OCI-LY3 (cell line): ENCODE data around the gene HADHB.
"Not testable (repeated sequence)": the region's sequence is repeated elsewhere in the genome, so short reads cannot be mapped to it uniquely, and the experiment has no call there.

Experiments used
- H2AFZ ChIP-seq: fragments of 200-600, 300-600 bp; shearing (Covaris generic); 2 replicates; pipeline ENCODE4 v1.6.0; 2014; ENCODE audit warnings: antibody characterized with exemption, low read depth, low read length
- H3K27ac ChIP-seq: fragments of 200-600, 300-600 bp; sonication (generic); 2 replicates; pipeline ENCODE4 v1.5.1; 2014; ENCODE audit warnings: mild to moderate bottlenecking, low read length, moderate library complexity, mixed read lengths
- H3K27me3 ChIP-seq: fragments of 200-600, 300-600 bp; sonication (generic); 2 replicates; pipeline ENCODE4 v1.6.1; 2014; ENCODE audit warnings: low read depth, low read length, mixed read lengths
- H3K36me3 ChIP-seq: fragments of 200-600, 300-600 bp; sonication (generic); replicated peaks from 2 replicates; pipeline ENCODE3; 2014; ENCODE audit warnings: low read depth, low read length, mixed read lengths
- H3K4me1 ChIP-seq: fragments of 300-600, 200-600 bp; sonication (generic); 2 replicates; pipeline ENCODE4 v1.6.1; 2014; ENCODE audit warnings: low read length, mixed read lengths
- H3K4me2 ChIP-seq: fragments of 200-600, 300-600 bp; sonication (generic); 2 replicates; pipeline ENCODE4 v1.6.1; 2014; ENCODE audit warnings: low read length, mixed read lengths
- H3K4me3 ChIP-seq: fragments of 300-600, 200-600 bp; sonication (generic); 2 replicates; pipeline ENCODE4 v1.5.1; 2014; ENCODE audit warnings: antibody characterized with exemption, mild to moderate bottlenecking, low read length, moderate library complexity
- H3K79me2 ChIP-seq: fragments of 300-600, 200-600 bp; shearing (Covaris generic); 2 replicates; pipeline ENCODE4 v1.6.1; 2014; ENCODE audit warnings: mild to moderate bottlenecking, low read length, mixed read lengths
- H3K9ac ChIP-seq: fragments of 300-600, 200-600 bp; shearing (Covaris generic); 2 replicates; pipeline ENCODE4 v1.6.0; 2014; ENCODE audit warnings: mild to moderate bottlenecking, low read length, moderate library complexity
- H3K9me3 ChIP-seq: fragments of 200-600, 300-600 bp; shearing (Covaris generic); 2 replicates; pipeline ENCODE4 v1.6.1; 2014; ENCODE audit warnings: low read length, mixed read lengths; ENCODE audit not compliant: insufficient read depth
- H4K20me1 ChIP-seq: fragments of 200-600, 300-600 bp; sonication (generic); 2 replicates; pipeline ENCODE4 v1.6.1; 2016; ENCODE audit warnings: low read length, mixed read lengths; ENCODE audit not compliant: insufficient read depth
- CTCF ChIP-seq: fragments of 200-600, 300-600 bp; sonication (generic); IDR thresholded peaks from 2 replicates; pipeline ENCODE4 v1.5.1; 2014; ENCODE audit warnings: antibody characterized with exemption, low read length, low read depth
- EZH2phosphoT487 ChIP-seq: fragments of 200-600 bp; shearing (Covaris generic); IDR thresholded peaks from 2 replicates; pipeline ENCODE4 v1.6.1; 2018; ENCODE audit warnings: antibody characterized with exemption, mixed run types, low read depth

The HADHB gene

GRCh38 chr2:26246818-26247217 lies 2.1 kb downstream of the HADHB start:
- no peaks in the 10 kb centered on the region for H3K9me3 ChIP-seq
- peak overlapping the region; percentile 78 for H3K4me2 ChIP-seq
- no peak overlapping the region for H3K27ac ChIP-seq
- no peaks in the 10 kb centered on the region for H3K36me3 ChIP-seq
- no peaks in the 10 kb centered on the region for H4K20me1 ChIP-seq
- no peak overlapping the region for H2AFZ ChIP-seq
- no peak overlapping the region for H3K4me3 ChIP-seq
- no peak overlapping the region for H3K9ac ChIP-seq
- no peaks in the 10 kb centered on the region for H3K27me3 ChIP-seq
- H3K79me2 ChIP-seq = peaks cover 94% of the 10 kb centered on the region
- peaks cover 22% of the 10 kb centered on the region for H3K4me1 ChIP-seq
- TF ChIP-seq EZH2phosphoT487 = no peak
- TF ChIP-seq CTCF = no peak

GRCh38 chr2:26249625-26250024 lies 4.9 kb downstream of the HADHB start:
- Histone ChIP-seq H3K4me1 (peaks cover 15% of the 10 kb centered on the region), H3K9me3 (no peaks in the 10 kb centered on the region), H3K9ac (no peak overlapping the region), H3K36me3 (no peaks in the 10 kb centered on the region), H3K27ac (no peak overlapping the region), H3K4me2 (no peak overlapping the region), H2AFZ (no peak overlapping the region), H3K27me3 (no peaks in the 10 kb centered on the region), H3K4me3 (no peak overlapping the region), H3K79me2 (peaks cover 74% of the 10 kb centered on the region), H4K20me1 (no peaks in the 10 kb centered on the region)
- TF ChIP-seq EZH2phosphoT487 = no peak
- no peak for TF ChIP-seq CTCF

GRCh38 chr2:26251893-26252292 lies 7.2 kb downstream of the HADHB start:
- no peak for TF ChIP-seq EZH2phosphoT487
- TF ChIP-seq CTCF = no peak
- no peak overlapping the region for H3K4me3 ChIP-seq
- H3K4me1 ChIP-seq = peaks cover 2% of the 10 kb centered on the region
- no peaks in the 10 kb centered on the region for H3K27me3 ChIP-seq
- no peaks in the 10 kb centered on the region for H3K9me3 ChIP-seq
- H3K27ac ChIP-seq = no peak overlapping the region
- peaks cover 52% of the 10 kb centered on the region for H3K79me2 ChIP-seq
- H3K36me3 ChIP-seq = no peaks in the 10 kb centered on the region
- H3K4me2 ChIP-seq = no peak overlapping the region
- H2AFZ ChIP-seq = no peak overlapping the region
- H4K20me1 ChIP-seq = no peaks in the 10 kb centered on the region
- H3K9ac ChIP-seq = no peak overlapping the region

- Histone ChIP-seq H3K4me2 (no peak overlapping the region), H3K27me3 (no peaks in the 10 kb centered on the region), H3K79me2 (peaks cover 18% of the 10 kb centered on the region), H3K9me3 (no peaks in the 10 kb centered on the region), H3K4me3 (no peak overlapping the region), H3K27ac (no peak overlapping the region), H4K20me1 (no peaks in the 10 kb centered on the region), H3K36me3 (peaks cover 3% of the 10 kb centered on the region), H3K9ac (no peak overlapping the region), H3K4me1 (no peaks in the 10 kb centered on the region), H2AFZ (no peak overlapping the region)
- TF ChIP-seq EZH2phosphoT487 = no peak
- TF ChIP-seq CTCF = no peak
These were observed 11.1 kb downstream of the HADHB start for GRCh38 chr2:26255759-26256384.

- H3K36me3 ChIP-seq = not testable (repeated sequence)
These were observed 14.1 kb downstream of the HADHB start for GRCh38 chr2:26258836-26259235.

More at GRCh38 chr2:26258836-26259235, 14.1 kb downstream of the HADHB start:
- H3K4me1 ChIP-seq, H3K79me2 ChIP-seq, H3K27ac ChIP-seq, H4K20me1 ChIP-seq, H3K9ac ChIP-seq, H3K4me3 ChIP-seq, H3K27me3 ChIP-seq, H3K4me2 ChIP-seq, H3K9me3 ChIP-seq, H2AFZ ChIP-seq: not testable (repeated sequence)
